ENCODE data around the gene UGT2A2.
"Not testable (repeated sequence)": the region's sequence is repeated elsewhere in the genome, so short reads cannot be mapped to it uniquely, and the experiment has no call there.

The UGT2A2 gene

DNA sequence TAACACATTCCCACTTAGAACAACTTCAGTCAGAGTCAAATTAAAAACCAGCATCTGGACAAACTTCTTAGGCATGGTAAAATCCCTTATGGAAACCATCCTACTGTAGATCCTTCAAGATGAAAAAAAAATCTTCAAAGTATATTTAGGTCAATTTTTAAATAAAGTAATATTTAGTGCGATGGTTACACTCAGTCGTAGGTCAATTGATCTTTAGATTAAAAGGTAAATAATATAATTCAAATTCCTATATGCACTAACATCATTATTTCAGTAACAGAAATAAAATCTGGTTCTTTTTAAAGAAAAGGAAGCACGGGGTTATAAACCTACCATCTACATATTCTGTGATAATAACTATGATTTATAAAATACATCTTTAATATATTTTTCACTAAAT is at the start of gene UGT2A2:
UGT2A2 (minus strand) TSS at position 101 of the 400 bp plus-strand sequence; CDS start at position 99, 2 bp downstream.
- no peak for DNase-seq

DNA sequence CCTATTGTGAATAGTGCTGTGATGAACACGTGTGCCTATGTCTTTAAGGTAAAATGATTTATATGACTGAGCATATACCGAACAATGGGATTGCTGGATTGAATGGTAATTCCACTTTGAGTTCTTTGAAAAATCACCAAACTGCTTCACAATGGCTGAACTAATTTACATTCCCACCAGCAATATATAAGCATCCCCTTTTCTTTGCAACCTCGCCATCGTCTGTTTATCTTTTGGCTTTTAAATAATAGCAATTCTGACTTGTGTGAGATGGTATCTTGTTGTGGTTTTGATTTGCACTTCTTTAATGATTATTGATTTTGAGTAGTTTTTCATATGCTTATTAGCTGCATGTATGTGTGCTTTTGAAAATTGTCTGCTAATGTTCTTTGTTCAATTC is 45.4 kb upstream of the UGT2A2 start:
- DNase-seq: no peak

DNA sequence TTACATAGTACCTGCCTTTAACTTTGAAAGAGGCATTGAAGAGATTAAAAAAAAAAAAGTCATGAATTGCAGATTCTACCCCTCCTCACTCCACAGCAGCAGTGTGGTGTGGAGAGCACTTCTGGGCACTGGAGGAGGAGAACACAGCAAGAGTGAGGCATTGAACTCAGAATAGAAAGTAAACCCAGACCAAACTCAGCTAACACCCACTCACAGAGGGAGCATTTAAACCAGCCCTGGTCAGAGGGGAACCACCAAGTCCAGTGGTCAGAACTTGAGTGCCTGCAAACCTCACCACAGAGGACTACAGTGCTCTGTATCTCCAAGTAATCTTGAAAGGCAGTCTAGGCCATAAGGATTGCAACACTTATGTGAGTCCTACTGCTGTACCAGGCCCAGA is 29.2 kb upstream of the UGT2A2 start:
- no peak for DNase-seq

DNA sequence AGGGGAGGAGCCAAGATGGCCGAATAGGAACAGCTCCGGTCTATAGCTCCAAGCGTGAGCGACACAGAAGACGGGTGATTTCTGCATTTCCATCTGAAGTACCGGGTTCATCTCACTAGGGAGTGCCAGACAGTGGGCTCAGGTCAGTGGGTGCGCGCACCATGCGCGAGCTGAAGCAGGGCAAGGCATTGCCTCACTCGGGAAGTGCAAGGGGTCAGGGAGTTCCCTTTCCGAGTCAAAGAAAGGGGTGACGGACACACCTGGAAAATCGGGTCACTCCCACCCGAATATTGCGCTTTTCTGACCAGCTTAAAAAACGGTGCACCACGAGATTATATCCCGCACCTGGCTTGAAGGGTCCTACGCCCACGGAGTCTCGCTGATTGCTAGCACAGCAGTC is 24.6 kb upstream of the UGT2A2 start:
- DNase-seq: not testable (repeated sequence)

DNA sequence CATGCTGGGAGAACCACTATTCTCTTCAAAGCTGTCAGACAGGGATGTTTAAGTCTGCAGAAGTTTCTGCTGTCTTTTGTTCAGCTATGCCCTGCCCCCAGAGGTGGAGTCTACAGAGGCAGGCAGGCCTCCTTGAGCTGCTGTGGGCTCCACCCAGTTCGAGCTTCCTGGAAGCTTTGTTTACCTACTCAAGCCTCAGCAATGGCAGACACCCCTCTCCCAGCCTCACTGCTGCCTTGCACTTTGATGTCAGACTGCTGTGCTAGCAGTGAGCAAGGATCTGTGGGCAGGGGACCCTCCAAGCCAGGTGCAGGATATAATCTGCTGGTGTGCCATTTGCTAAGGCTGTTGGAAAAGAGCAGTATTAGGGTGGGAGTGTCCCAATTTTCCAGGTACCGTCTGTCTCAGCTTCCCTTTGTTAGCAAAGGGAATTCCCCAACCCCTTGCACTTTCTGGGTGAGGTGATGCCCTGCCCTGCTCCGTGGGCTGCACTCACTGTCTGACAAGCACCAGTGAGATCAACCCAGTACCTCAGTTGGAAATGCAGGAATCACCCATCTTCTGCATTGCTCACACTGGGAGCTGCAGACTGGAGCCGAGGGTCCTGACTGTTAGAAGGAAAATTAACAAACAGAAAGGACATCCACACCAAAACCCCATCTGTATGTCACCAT is 21.8 kb upstream of the UGT2A2 start:
- DNase-seq: not testable (repeated sequence)

DNA sequence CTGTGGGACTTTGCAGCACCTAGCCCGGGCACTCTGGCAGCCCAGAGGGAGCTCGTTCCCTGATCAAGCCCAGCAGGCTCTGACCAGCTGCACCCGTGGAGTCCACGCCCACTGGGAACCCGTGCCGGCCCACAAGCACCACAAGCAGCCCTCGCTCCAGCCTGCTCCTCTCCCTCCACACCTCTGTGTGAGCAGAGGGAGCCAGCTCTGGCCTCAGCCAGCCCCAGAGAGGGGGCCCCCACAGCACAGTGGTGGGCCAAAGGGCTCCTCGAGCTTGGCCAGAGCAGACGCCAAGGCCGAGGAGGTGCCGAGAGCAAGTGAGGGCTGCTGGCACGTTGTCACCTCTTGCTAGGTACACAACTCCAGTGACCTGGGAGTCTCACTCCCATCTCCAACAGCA is 18.7 kb upstream of the UGT2A2 start:
- no peak for DNase-seq

DNA sequence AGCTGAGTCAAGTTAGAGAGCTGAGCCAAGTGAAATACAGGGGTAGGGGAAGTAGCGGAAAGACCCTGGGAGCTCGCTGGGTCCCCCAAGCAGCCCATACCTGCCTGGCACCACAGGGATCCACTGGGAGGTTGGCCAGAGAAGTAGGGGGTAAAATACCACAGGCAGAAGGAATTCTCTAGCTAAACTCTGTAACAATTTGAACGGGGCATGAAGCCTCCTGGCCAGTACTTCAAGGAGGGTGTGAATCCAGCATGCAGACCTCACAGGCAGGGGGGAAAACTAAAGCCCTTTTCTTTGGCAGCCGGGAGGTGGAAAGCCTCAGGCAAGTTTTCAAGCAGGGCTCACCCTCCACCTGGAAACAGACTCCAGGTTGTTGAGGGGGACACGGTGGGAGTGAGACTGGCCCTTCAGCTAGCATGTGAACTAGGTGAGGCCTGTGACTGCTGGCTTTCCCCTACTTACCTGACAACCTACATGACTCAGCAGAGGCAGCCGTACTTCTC is 17.3 kb upstream of the UGT2A2 start:
- no peak for DNase-seq

DNA sequence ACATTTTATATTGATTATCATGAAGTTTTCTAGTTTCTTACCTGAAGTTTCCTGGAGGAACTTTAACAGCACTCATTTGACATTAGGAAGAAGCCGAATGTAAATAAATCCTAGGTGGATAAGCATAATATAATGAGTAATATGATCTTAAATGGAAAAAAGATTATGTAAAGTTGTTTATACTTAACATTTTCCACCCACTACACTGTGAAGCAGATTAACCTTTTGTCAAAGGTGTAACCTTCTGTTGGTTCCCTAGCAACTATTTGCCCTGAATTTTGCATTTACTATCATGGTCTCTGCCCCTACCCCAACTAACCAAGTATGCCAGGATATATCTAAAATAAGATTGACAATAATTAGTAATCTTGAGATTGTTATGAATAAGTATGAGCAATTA is 13.7 kb upstream of the UGT2A2 start, which contains the start of gene UGT2A1:
UGT2A1 (minus strand) TSS at position 101 of the 400 bp plus-strand sequence. CDS start 5,603 bp downstream, outside the sequence.
- DNase-seq: no peak

DNA sequence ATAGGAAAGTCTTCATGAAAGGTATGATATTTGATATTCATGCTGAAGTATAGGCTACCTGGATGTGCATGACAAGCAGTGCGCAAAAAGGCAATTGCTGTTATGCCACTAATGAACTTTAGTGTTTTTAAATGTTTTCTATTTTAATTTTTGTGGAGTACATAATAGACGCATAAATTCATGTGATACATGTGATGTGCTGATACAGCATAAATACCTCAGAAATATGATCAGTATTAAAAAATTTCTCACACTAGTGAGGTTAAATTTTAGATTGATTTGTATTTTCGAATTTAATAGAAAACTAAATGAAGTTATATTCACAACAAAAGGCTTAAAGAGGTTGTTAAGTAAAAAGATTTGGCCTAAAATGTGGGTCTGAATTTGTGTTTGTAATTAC is 11.4 kb upstream of the UGT2A2 start:
- DNase-seq: no peak

DNA sequence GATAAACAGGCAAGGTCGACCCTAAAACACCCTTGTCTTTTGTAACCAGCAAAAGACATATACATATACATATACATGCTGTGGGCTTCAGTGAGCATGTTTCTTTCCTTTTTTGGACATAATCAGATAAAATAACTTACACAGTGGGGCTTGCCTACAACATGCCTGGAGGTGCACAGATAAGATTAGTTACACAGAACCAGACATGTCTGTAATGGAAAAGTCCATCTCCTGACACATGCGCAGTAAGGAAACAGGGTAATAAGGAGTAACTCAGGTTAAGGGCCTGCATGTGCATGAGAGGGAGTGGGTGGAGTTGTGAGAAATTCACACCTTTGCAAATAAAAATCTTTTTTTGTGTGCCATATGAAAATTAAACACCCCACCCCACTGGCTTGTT is 10.2 kb upstream of the UGT2A2 start:
- no peak for DNase-seq

DNA sequence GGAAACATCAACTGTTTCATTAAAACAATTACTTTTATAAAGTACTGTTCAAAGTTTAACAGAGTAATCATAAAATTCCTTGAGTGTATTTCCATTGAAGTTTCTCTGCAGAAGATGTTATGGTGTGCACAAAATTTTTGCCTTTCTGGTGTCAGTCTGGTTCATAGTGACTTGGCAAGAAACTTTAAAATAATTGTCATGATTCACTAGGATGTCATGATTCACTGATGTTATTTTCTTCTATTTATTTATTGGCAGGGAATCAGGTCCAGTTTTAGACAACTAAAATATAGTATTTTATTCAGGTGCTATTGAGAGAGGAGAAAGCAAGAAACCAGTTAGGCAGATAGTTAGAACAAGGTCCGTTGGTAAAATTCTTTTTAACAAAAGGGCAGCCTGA is 9.8 kb upstream of the UGT2A2 start:
- DNase-seq: no peak

DNA sequence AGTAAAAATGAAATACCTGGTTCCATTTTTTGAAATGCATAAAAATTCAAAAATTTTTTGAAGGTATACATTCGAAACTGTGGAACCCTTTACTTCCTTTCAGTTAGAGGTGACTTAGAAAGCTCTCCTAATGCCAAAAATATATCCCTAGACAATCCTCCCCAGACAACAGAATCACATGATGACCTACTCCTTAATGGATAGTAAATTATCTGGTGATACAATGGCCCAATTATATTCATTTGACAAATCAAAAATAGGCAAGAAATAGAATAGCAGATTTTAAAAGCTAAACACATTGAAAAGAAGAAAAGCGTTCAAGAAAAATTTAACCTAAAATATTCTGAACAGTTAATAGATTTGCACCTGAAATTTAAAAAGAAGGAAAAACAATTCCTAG is 3.5 kb upstream of the UGT2A2 start:
- DNase-seq: no peak

DNA sequence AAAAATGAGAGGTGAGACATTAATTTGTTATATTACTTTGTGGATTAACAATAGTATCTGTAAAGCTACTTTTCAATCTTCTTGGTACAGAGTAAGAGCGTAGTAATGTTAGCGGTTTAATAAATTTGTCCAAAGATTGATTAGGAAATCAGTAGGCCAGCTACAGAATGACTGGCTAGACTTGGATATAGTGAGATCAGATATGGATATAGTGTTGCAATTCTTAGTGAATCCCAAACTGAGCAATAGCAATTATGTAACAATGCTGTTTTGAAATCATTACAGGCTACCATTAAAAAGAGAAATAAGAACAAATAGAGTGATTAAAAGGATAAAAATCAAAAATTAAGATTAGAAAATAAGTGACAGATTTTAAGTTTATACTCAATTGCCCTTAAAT is 847 bp upstream of the UGT2A2 start:
- DNase-seq: no peak

DNA sequence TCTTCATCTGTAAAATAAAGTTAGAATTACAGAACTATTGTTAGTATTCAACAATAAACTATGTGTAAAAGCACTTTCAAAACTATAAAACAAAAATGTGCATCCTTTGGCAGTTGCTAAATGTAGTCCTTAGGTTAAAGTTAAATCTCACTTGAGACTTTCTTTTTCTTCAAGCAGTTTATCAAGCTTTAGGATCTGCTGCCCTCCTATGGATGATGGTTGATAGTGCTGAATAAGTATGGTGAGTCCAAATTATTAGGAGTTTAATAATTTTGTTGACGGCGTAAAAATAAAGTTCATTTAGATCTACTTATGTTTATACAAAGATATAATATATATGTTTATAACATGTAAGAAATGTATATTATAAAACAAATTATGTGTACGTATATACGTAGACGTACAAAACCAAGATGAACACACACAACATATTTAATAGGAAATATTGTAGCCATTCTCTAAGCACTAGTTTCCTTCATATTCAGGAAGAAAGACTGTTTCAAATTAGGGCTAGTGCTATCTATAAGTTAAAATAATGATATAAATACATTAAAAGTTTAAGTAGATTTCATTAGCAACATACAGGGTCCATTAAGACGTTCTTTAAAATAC is 22.3 kb downstream of the UGT2A2 start:
- DNase-seq: peak; percentile 48

DNA sequence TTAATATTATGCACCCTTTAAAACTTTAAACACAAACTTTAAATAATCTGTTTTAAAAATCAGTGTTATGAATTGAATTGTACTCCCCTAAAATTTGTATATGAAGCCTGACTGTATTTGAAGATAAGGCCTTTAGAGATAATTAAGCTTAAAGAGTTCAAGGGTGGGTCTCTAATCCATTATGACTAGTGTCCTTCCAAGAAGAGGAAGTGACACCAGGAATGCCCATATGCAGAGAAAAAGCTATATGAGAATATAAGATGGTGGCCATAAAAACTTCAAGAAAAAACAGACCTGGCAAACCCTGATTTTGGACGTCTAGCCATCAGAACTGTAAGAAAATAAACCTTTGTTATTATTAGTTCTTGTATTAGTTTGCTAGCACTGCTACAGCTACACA is 29.0 kb downstream of the UGT2A2 start:
- no peak for DNase-seq

DNA sequence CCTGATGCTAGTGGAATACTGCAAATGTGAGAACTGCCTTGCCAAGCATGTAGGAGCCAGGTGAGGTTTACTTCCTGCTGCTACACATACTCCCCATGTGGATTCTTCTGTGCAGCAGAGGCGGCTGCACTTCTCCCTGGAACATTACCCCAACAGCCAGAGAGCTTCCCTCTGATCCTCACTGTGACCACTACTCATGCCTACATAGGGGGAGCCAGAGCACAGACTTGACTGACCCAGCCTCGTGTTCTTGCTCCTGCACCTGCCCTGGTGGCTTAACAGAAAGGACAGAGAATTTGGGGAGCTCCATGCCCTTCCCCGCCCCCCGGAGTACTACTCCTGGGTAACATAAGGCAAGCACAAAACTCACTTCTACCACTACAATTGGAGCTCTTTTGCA is 38.4 kb downstream of the UGT2A2 start:
- DNase-seq: no peak

DNA sequence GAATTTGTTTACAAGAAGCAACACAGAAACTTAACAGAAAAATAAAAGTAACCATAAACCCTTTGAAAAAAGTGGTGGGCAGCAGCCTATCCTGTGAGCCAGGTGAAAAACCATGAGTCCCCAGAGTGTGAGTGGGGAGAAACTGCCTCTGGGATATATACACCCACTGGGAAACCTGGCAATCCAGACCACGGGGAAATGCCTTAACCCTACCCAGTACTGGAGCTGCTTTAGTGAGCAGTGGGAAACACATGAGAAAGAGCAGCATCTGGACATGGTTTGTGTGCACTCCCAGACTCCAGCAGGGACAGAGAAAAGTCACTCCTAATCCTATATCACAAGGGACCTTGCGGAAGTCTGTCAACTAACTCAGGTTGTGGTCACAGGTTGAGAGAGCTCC is 39.4 kb downstream of the UGT2A2 start:
- no peak for DNase-seq

DNA sequence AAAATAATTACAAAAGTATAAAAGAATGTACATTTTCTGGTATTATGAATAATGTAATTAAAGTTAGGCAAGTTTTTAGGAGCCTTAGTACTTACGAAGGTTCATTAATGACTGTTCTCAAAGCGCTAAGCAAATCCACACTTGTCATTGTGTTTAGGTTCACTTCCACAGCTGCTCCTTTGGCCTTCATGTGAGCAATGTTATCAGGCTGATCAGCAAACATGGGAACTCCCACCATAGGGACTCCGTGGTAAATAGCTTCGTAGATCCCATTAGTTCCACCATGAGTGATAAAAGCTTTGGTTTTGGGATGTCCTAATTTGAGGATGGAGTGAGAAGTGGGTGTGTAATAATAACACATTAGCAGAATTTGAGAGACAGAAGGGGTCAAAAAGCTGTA is 45.1 kb downstream of the UGT2A2 start:
- DNase-seq: no peak

DNA sequence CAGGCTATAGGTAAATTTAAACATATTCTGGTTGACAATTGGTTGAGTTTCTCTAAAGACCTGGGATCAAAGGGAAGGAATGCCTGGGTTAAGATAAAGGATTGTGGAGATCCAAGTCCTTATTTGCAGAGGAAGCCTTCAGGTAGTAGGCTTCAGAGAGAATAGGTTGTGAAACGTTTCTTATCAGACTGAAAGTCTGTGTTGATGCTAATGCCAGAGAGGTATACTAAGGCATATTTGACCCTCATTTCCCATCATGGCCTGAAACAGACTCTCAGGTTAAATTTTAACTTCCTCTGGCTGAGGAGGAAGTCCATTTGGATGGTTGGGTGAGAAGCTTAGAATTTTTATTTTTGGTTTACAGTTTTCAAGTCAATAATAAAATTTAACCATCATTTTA is 48.1 kb downstream of the UGT2A2 start:
- no peak for DNase-seq

DNA sequence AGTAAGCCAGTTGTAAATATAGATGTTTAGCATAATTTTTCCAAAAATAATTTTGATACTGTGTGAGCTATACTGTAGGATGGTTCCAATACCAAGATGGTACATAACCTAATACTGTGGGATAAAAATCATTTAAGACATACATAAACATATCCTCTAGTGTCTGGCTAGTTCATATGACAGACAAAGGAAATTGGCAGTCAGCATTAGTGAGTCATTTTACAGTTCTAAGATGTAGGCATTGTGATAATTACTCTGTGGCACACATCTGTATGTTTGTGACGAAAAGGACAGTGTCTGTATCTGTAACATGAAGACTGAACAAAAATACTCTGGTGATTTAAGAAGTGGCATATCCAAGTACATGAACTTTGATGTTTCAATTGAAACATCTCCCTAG is 49.6 kb downstream of the UGT2A2 start:
- no peak for DNase-seq

DNA sequence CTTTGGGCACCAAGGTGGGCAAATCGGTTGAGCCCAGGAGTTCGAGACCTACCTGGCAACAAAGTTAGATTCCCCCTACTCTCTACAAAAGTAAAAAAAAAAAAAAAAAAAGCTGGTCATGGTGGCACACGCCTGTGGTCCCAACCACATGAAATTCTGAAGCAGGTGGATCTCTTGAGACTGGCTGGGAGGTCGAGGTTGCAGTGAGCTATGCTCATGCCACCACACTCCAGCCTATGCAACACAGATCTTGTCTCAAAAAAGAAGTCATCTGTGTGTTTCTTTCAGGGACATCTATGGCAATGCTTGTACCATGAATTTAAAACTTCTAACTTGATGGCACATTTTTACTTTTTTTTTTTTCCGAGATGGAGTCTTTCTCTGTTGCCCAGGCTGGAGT is 55.3 kb downstream of the UGT2A2 start:
- DNase-seq: no peak

DNA sequence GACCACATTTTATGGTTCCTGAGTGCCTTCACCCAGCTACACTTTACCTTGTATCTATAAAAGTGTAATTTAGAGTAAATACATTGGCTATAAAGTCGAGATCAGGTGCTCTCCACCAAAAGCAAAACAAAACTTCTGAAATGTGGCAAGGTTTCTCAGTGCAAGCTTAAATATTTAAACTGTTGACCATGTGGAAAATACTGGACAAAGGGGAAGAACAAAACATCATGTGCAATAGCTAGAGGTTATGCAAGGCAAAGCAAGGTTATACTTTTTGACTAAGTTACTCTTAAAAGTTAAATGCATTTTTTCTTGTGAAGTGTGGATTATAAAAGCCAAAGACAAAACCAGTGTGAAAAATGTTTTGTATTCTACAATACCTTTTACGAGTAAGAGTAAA is 55.9 kb downstream of the UGT2A2 start:
- no peak for DNase-seq

DNA sequence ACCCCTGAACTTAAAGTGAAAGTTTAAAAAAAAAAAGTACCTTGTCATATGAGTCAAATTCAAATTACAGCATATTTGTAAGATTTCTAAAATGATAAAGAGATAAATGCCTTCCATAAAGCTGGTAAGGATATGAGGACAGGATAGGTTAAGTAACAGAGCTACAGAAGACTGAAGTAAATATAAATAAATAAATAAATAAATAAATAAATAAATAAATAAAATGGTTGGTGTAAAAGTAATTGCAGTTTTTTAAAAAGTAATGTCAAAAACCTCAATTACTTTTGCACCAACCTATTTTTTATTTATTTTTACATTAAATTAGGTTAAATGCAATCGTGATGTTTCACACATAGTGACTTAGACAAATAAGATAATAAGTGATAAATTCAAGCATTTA is 62.2 kb downstream of the UGT2A2 start:
- no peak for DNase-seq

DNA sequence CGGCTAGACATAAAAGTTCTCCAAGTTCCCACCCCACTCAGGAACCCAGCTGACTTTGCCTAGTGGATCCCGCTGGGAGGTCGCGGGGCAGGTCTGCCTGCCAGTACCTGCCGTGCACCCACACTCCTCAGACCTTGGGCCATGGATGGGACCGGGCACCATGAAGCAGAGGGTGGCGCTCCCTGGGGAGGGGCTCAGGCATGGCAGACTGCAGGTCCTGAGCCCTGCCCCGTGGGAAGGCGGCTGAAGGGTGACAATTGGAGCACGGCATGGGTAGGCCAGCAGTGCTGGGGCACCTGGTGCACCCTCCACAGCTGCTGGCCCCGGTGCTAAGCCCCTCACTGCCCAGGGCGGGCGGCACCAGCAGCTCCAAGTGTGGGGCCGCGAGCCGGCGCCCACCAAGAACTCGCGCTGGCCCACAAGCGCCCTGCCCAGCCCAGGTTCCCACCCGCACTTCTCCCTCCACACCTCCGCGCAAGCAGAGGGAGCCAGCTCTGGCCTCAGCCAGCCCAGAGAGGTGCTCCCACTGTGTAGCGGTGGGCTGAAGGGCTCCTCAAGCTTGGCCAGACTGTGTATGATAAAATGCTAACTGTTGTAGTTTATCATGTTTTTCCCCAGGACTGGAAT is 63.1 kb downstream of the UGT2A2 start:
- no peak for DNase-seq

Data from COR-L47 (cell line).